Brain microvascular endothelial cell (primary cell): ENCODE data around the gene PSMD8.
A peak's percentile ranks its signal among the peaks of the same experiment; 100 is the strongest.

Experiments
- DNase-seq: peaks from one replicate; pipeline ENCODE4 v3.0.0-alpha.2; 2020
- H3K27ac ChIP-seq: fragments of 250-450 bp; sonication (Bioruptor Pico); 2 replicates; pipeline ENCODE4 v1.5.1; 2020; ENCODE audit warnings: mild to moderate bottlenecking, moderate library complexity
- H3K27me3 ChIP-seq: fragments of 250-450 bp; sonication (Bioruptor Pico); replicated peaks from 2 replicates; pipeline ENCODE4 v1.5.1; 2020; ENCODE audit warnings: mild to moderate bottlenecking
- H3K36me3 ChIP-seq: fragments of 250-450 bp; sonication (Bioruptor Pico); replicated peaks from 2 replicates; pipeline ENCODE4 v1.5.1; 2020; ENCODE audit warnings: mild to moderate bottlenecking
- H3K4me3 ChIP-seq: 2 replicates; pipeline ENCODE4 v1.5.1; 2011; ENCODE audit warnings: low read depth, mild to moderate bottlenecking, control low read depth, low read length, moderate library complexity
- in situ Hi-C: cut with HindIII; loops from 2 replicates; pipeline ENCODE4 v1.10.0; 2017; ENCODE audit warnings: low sequenced_read_pairs, low pct_ligation_motif_present
- TF ChIP-seq, protein P1 (sequence below): IDR thresholded peaks from 2 replicates; pipeline ENCODE4 v1.5.1; 2011; ENCODE audit warnings: low read depth, mild to moderate bottlenecking, moderate library complexity, low read length, control low read depth, inconsistent platforms; ENCODE audit errors: missing control alignments

PSMD8 gene

GRCh38 chr19:38375748-38376147 is 1.4 kb downstream of the PSMD8 start:
- TF ChIP-seq, protein P1, sequence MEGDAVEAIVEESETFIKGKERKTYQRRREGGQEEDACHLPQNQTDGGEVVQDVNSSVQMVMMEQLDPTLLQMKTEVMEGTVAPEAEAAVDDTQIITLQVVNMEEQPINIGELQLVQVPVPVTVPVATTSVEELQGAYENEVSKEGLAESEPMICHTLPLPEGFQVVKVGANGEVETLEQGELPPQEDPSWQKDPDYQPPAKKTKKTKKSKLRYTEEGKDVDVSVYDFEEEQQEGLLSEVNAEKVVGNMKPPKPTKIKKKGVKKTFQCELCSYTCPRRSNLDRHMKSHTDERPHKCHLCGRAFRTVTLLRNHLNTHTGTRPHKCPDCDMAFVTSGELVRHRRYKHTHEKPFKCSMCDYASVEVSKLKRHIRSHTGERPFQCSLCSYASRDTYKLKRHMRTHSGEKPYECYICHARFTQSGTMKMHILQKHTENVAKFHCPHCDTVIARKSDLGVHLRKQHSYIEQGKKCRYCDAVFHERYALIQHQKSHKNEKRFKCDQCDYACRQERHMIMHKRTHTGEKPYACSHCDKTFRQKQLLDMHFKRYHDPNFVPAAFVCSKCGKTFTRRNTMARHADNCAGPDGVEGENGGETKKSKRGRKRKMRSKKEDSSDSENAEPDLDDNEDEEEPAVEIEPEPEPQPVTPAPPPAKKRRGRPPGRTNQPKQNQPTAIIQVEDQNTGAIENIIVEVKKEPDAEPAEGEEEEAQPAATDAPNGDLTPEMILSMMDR = no peak
- in situ Hi-C loops = no loop called here
- Histone ChIP-seq H3K27me3 (no peaks in the 10 kb centered on the region), H3K36me3 (peaks cover 39% of the 10 kb centered on the region), H3K27ac (peak overlapping the region; percentile 95), H3K4me3 (peak overlapping the region; percentile 95)
- no peak for DNase-seq

- H3K36me3 ChIP-seq = peaks cover 47% of the 10 kb centered on the region
- no peak for DNase-seq
- no peaks in the 10 kb centered on the region for H3K27me3 ChIP-seq
- in situ Hi-C loops = no loop called here
- H3K27ac ChIP-seq = no peak overlapping the region
- no peak overlapping the region for H3K4me3 ChIP-seq
- TF ChIP-seq, protein P1 = no peak
Measured at GRCh38 chr19:38376576-38376975, 2.2 kb downstream of the PSMD8 start.

GRCh38 chr19:38377052-38377451 is 2.7 kb downstream of the PSMD8 start:
- Histone ChIP-seq H3K27ac (no peak overlapping the region), H3K27me3 (no peaks in the 10 kb centered on the region), H3K36me3 (peaks cover 52% of the 10 kb centered on the region), H3K4me3 (no peak overlapping the region)
- no peak for DNase-seq
- TF ChIP-seq, protein P1 = no peak
- in situ Hi-C loops = no loop called here

DNA sequence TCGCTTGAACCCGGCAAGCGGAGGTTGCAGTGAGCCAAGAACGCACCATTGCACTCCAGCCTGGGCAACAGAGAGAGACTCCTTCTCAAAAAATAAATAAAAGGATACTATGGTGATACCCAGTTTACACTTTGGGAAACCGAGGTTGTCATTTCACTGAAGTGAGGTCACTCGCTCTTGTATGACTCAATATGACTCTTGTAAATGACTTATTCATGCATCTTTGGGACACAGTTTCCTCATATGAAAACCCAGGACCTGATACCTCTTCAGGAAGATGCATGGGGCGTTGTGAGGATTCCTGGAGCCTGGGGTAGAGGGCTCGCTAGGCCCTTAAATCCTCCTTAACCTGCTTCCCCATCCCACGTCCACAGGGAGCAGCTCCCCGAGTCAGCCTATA is 4.5 kb downstream of the PSMD8 start:
- H3K27ac ChIP-seq = no peak overlapping the region
- no peak overlapping the region for H3K4me3 ChIP-seq
- in situ Hi-C loops = no loop called here
- DNase-seq = no peak
- H3K36me3 ChIP-seq = peaks cover 67% of the 10 kb centered on the region
- TF ChIP-seq, protein P1 = no peak
- no peaks in the 10 kb centered on the region for H3K27me3 ChIP-seq

- Histone ChIP-seq H3K27ac (no peak overlapping the region), H3K27me3 (no peaks in the 10 kb centered on the region), H3K4me3 (no peak overlapping the region), H3K36me3 (peaks cover 78% of the 10 kb centered on the region)
- in situ Hi-C loops = no loop called here
- TF ChIP-seq, protein P1 = no peak
- no peak for DNase-seq
Measured at GRCh38 chr19:38381138-38381537, 6.8 kb downstream of the PSMD8 start.

- in situ Hi-C loops = no loop called here
- TF ChIP-seq, protein P1 = no peak
- Histone ChIP-seq H3K4me3 (no peak overlapping the region), H3K27me3 (no peaks in the 10 kb centered on the region), H3K36me3 (peaks cover 64% of the 10 kb centered on the region), H3K27ac (no peak overlapping the region)
- no peak for DNase-seq
Measured at GRCh38 chr19:38383184-38383583, 8.8 kb downstream of the PSMD8 start.
